GM19328 (cell line): ENCODE data around the gene NAT9.

Experiments used
- ATAC-seq: cut with Tn5 transposase; IDR thresholded peaks from one replicate; pipeline ENCODE4 v1.9.1; 2021; ENCODE audit warnings: mild to moderate bottlenecking, moderate library complexity; ENCODE audit not compliant: unreplicated experiment

NAT9 gene

GRCh38 chr17:74731347-74731605 lies 44.9 kb downstream of the NAT9 start:
- no peak for ATAC-seq

GRCh38 chr17:74730491-74731346 lies 45.4 kb downstream of the NAT9 start:
- ATAC-seq: no peak

GRCh38 chr17:74729866-74730265 lies 46.3 kb downstream of the NAT9 start:
- ATAC-seq: no peak

- no peak for ATAC-seq
Observed at GRCh38 chr17:74729368-74729767, 46.8 kb downstream of the NAT9 start.

GRCh38 chr17:74728702-74729075 lies 47.5 kb downstream of the NAT9 start:
- ATAC-seq: no peak

- ATAC-seq: no peak
Observed at GRCh38 chr17:74728033-74728701, 48.0 kb downstream of the NAT9 start.

- ATAC-seq: no peak
Observed at GRCh38 chr17:74725111-74725510, 51.0 kb downstream of the NAT9 start.

- no peak for ATAC-seq
Observed at GRCh38 chr17:74723891-74724290, 52.3 kb downstream of the NAT9 start.

- ATAC-seq: no peak
Observed at GRCh38 chr17:74722782-74723181, 53.4 kb downstream of the NAT9 start.
